GM18520 (cell line): ENCODE results near the gene GHRHR.

Experiments used
- ATAC-seq: cut with Tn5 transposase; IDR thresholded peaks from one replicate; pipeline ENCODE4 v1.9.1; 2021; ENCODE audit not compliant: unreplicated experiment

GHRHR gene

DNA sequence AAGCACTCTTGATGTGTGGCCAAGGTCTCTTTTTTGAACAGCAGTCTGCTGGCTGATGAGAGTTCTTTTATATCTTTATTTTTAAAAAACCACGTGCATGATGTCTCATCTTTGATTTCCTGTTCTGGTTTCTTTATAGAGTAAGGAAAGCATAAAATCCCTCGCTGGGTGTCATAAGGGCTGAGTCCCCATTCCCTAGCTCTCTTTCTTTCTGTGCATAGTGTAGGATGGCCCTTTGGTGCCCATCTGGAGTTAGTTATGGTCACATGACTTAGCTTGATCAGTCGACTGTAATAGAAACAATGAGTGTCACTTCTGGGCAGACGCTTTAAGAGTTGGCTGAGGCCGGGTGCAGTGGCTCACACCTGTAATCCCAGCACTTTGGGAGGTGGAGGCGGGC is 38.5 kb downstream of the GHRHR start:
- ATAC-seq: no peak

GRCh38 chr7:31003097-31003496 is 39.3 kb downstream of the GHRHR start:
- ATAC-seq: no peak

- ATAC-seq: no peak
These were observed 40.0 kb downstream of the GHRHR start for GRCh38 chr7:31003721-31004120.

GRCh38 chr7:31004393-31004792 is 40.6 kb downstream of the GHRHR start:
- no peak for ATAC-seq

GRCh38 chr7:31006857-31007256 is 43.1 kb downstream of the GHRHR start:
- ATAC-seq: no peak

DNA sequence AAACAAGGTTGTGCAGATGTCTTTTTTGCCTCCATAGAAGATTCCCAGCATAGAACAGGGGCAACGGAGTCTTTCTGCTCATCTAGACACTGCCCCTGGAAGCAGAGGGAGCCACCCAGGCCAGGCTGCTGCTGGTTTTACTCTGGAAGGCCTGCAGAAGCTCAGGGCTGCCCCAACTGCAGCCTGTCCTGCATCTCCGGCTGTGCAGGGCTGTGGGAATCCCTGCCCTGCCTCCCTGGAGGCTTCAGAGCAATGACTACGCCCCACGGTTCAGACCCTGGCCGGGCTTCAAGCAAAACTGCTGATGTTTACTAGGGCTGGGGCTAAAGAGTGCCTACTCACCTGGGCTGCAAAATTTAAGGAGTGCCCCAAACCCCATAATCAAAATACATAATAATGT is 43.9 kb downstream of the GHRHR start:
- no peak for ATAC-seq

DNA sequence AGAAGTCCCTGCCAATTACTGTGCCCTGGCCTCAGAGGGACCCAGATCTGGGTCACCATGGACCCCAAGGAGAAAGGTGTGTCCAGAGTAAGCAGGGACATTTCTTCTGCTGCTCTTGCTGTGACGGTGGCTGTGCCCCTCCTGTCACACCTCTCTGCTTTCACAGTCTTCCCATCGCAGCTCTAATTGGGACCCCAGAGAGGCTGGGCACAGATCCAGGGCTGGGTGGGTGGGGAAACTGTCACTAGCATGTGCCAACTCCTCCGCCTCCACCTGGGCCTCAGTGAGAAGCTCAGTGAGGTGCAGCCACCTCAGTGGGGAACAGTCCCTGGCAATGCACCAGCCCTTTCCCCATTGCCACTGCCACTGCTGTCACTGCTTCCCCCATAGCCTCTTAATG is 51.1 kb downstream of the GHRHR start:
- no peak for ATAC-seq

- ATAC-seq: no peak
These were observed 53.4 kb downstream of the GHRHR start for GRCh38 chr7:31017032-31017675.

DNA sequence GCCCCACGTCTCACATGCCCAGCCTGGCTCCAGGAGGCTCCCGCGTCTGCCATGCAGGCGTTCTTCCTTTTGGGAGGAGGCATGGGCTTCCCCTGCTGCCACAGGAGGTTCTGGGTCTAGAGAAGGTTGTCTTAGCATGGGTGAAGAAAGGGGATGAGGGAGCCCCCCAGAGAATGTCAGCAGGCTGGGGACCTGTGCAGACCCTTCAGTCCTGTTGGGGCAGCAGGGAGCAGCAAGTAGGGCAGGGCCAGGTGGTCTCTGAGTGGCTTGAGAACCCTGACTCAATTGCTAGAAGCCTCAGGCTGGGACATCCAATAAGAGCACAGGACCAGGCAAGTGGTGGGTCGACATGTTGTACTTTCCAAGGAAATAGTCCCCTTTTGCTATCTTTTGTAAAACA is 54.0 kb downstream of the GHRHR start:
- ATAC-seq: no peak

- no peak for ATAC-seq
These were observed 55.8 kb downstream of the GHRHR start for GRCh38 chr7:31019509-31019908.

DNA sequence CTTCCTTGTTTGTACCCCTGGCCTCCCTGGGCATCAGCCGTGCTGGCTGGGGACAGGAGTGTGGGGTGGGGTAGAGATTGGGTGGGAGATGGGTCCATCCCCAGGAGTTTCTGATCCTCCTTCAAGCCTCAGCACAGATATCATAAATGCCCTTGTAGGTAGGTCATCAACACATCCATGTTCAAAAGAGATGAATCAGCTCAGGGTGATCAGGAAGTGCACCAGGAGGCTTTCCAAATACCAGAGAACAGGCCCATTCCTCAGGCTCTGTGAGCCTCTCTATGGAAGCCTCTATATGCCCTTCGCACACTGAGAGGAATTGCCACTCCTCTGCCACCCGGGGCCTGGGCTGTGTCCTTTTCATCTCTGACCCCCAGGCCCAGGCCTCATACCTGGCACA is 56.4 kb downstream of the GHRHR start:
- ATAC-seq: no peak

- no peak for ATAC-seq
These were observed 56.9 kb downstream of the GHRHR start for GRCh38 chr7:31020652-31021051.

DNA sequence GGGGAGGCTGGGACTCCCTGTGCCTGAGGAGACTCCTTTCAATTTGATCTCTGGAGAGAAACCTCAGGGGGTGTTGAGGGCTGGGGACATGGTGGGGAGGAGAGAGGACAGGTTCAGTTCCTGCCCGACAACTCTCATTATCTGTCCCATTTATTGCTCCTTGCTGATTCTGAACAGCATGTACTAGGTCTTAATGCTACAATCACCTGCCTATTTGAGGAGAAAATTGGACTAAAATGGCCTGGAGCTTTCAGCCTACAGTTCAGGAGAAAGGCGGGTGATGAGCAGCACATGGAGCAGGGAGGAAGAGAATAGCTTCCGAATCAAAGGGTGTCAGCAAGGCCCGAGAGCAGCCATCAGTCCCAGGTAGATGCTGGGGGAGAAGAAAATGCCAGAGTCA is 58.4 kb downstream of the GHRHR start:
- ATAC-seq: no peak

DNA sequence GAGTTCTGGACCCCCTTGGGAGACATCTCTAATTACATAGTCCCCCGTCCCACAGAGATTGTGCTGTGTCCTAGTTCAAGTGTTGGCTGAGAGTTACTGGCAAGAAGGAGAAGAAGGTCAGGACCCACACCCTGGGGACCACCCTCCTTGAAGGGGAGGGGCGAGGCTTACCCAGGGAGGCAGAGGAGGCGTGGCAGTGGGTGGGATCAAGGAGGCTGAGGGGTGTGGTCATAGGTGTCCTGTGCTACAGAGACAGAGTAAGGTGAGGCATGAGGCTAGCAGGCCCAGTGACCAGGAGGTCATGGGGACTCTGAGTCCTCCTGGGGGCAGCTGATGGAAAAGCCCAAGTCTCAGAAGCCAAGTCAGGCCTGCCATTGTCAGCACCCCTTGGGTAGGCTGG is 59.0 kb downstream of the GHRHR start:
- ATAC-seq: no peak

GRCh38 chr7:31023877-31024276 is 60.1 kb downstream of the GHRHR start:
- no peak for ATAC-seq

GRCh38 chr7:31027161-31027965 is 63.6 kb downstream of the GHRHR start:
- no peak for ATAC-seq

DNA sequence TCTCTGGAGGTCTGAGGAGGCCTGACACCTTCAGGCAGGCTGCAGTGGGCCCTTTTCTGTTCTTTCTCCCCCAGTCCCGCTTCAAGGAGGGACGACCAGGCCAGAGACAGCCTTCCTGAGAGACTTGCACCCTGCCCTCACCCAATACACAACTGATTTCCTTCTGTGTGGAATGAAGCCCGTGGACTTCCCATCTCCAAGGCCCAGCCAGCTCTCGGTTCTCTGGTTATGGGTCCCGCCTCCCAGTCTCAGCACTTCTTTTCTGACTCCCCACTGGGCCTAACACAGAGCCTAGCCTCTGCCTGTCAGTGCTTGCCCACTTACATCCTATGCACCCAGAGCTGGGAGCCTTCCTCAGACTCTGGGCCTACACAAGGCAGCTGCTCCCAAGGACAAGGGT is 64.3 kb downstream of the GHRHR start:
- ATAC-seq: no peak

DNA sequence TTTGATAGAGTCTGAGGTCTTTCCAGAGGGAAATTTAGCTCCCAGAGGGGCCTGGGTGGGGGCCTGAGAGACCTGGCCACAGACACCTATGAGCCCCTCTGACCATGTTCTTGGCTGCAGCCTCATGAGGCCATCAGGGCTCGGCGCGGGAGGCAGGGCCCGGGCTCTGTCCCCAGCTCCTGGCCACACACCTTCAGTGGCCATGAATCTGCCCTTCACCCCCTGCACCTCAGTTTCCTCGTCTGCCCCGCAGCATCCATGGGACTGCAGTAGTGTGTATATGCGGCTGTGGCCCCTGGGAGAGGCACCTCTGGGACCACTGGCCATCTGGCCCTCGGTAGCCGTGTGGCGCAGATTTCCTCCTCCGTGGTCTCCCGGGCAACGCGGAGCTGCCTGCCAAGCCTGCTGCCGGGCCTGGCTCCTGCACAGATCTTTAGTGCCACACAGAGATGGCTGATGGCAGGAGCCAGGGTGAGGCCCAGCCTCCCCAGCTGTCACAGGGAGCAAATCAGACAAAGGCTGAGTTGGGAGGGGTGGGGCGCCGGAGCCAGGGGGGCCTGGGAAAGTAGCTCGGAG is 64.8 kb downstream of the GHRHR start:
- ATAC-seq: no peak
